Liver (tissue), 9 donors: ENCODE data around the gene ASB13. TPM values are rescaled to one million over a fixed set of nuclear protein-coding genes. Genes with fewer than 3 reads are reported as not detected.

Source experiments
- DNase-seq: peaks from one replicate; pipeline ENCODE4 v3.0.0-alpha.2; 2017; ENCODE audit warnings: low spot score
- H3K27ac ChIP-seq, 2 donors: one replicate each; pipeline ENCODE4 v1.7.0; 2013; ENCODE audit warnings: inconsistent platforms in 2 of 2, low read length in 2 of 2, control low read depth in 1 of 2, low read depth in 1 of 2, mild to moderate bottlenecking in 1 of 2
- H3K27me3 ChIP-seq, 4 donors: one replicate each; pipeline versions ENCODE4 v1.6.1 to v1.7.0; 2013; ENCODE audit warnings: low read length in 3 of 4, inconsistent platforms in 1 of 4, mild to moderate bottlenecking in 1 of 4, moderate library complexity in 1 of 4; ENCODE audit not compliant: control insufficient read depth in 4 of 4, insufficient read depth in 4 of 4
- H3K36me3 ChIP-seq, 4 donors: one replicate each; pipeline versions ENCODE4 v1.6.1 to v1.7.0; 2013; ENCODE audit warnings: low read length in 3 of 4, mild to moderate bottlenecking in 3 of 4, low read depth in 1 of 4, moderate library complexity in 1 of 4; ENCODE audit not compliant: control insufficient read depth in 4 of 4, insufficient read depth in 3 of 4
- H3K4me1 ChIP-seq, 4 donors: one replicate each; pipeline versions ENCODE4 v1.6.1 to v1.7.0; 2013; ENCODE audit warnings: low read length in 3 of 4, mild to moderate bottlenecking in 3 of 4, moderate library complexity in 1 of 4; ENCODE audit not compliant: control insufficient read depth in 4 of 4, insufficient read depth in 4 of 4
- H3K4me3 ChIP-seq, 3 donors: one replicate each; pipeline versions ENCODE4 v1.6.1 to v1.7.0; 2013; ENCODE audit warnings: low read length in 3 of 3, control low read depth in 1 of 3, low read depth in 1 of 3, mild to moderate bottlenecking in 1 of 3
- H3K9ac ChIP-seq, 2 donors: one replicate each; pipeline ENCODE4 v1.7.0; 2013; ENCODE audit warnings: low read length in 2 of 2, mild to moderate bottlenecking in 2 of 2, moderate library complexity in 2 of 2, control low read depth in 1 of 2, low read depth in 1 of 2
- H3K9me3 ChIP-seq, 4 donors: one replicate each; pipeline versions ENCODE4 v1.6.1 to v1.7.0; 2013; ENCODE audit warnings: low read length in 3 of 4; ENCODE audit not compliant: control insufficient read depth in 4 of 4
- EGR1 ChIP-seq, 2 donors: IDR thresholded peaks; 2 replicates each; pipeline ENCODE4 v1.6.1; 2016 to 2018; ENCODE audit warnings: antibody characterized with exemption in 2 of 2, low read depth in 2 of 2
- FOXA1 ChIP-seq: IDR thresholded peaks from 2 replicates; pipeline ENCODE4 v1.6.1; 2016; ENCODE audit warnings: antibody characterized with exemption
- FOXA2 ChIP-seq: IDR thresholded peaks from 2 replicates; pipeline ENCODE4 v1.6.1; 2016; ENCODE audit warnings: antibody characterized with exemption
- GABPA ChIP-seq, 2 donors: IDR thresholded peaks in 1 of 2; conservative IDR thresholded peaks in 1 of 2; 2 replicates each; pipeline ENCODE4 v1.6.1; 2016; ENCODE audit warnings: antibody characterized with exemption in 2 of 2, mild to moderate bottlenecking in 1 of 2, moderate library complexity in 1 of 2
- HNF4A ChIP-seq, 2 donors: conservative IDR thresholded peaks; 2 replicates each; pipeline ENCODE4 v1.6.1; 2016; ENCODE audit warnings: antibody characterized with exemption in 2 of 2, mild to moderate bottlenecking in 2 of 2
- JUND ChIP-seq, 2 donors: IDR thresholded peaks; 2 replicates each; pipeline ENCODE4 v1.6.1; 2016; ENCODE audit warnings: antibody characterized with exemption in 2 of 2
- NR2F2 ChIP-seq: IDR thresholded peaks from 2 replicates; pipeline ENCODE4 v1.6.1; 2016; ENCODE audit warnings: antibody characterized with exemption
- RAD21 ChIP-seq, 2 donors: IDR thresholded peaks; 2 replicates each; pipeline ENCODE4 v1.6.1; 2016; ENCODE audit warnings: antibody characterized with exemption in 2 of 2, mild to moderate bottlenecking in 2 of 2
- REST ChIP-seq: IDR thresholded peaks from 2 replicates; pipeline ENCODE4 v1.6.1; 2016; ENCODE audit warnings: antibody characterized with exemption, mild to moderate bottlenecking
- RXRA ChIP-seq, 2 donors: IDR thresholded peaks; 2 replicates each; pipeline ENCODE4 v1.6.1; 2017 to 2018; ENCODE audit warnings: antibody characterized with exemption in 2 of 2, mild to moderate bottlenecking in 1 of 2
- SP1 ChIP-seq: IDR thresholded peaks from 2 replicates; pipeline ENCODE4 v1.6.1; 2018; ENCODE audit warnings: antibody characterized with exemption, mild to moderate bottlenecking
- TAF1 ChIP-seq: conservative IDR thresholded peaks from 2 replicates; pipeline ENCODE4 v1.6.1; 2016; ENCODE audit warnings: antibody characterized with exemption, mild to moderate bottlenecking
- YY1 ChIP-seq: IDR thresholded peaks from 2 replicates; pipeline ENCODE4 v1.6.1; 2016; ENCODE audit warnings: antibody characterized with exemption, mild to moderate bottlenecking
- ZBTB33 ChIP-seq: IDR thresholded peaks from 2 replicates; pipeline ENCODE4 v1.6.1; 2016; ENCODE audit warnings: antibody characterized with exemption
- WGBS: extraction: QIAGEN DNeasy Blood & Tissue Kit; methylation state at CpG from one replicate; pipeline ENCODE4 v1.1.7; 2013; 5-methylcytosine and 5-hydroxymethylcytosine counted together
- polyA plus RNA-seq, 2 donors: library from polyadenylated mRNA; stranded (reverse) in 1 of 2; unstranded in 1 of 2; fragments of 200-250 nt in 1 of 2; fragments of >200 nt in 1 of 2; fragmentation: Nextera tagmentation in 1 of 2; extraction: Ambion mirVana in 1 of 2; gene quantifications; one replicate each; pipeline versions ENCODE4 v1.2.1 to v1.2.3, GENCODE V29; 2013 to 2015
- total RNA-seq, 2 donors: library from RNA; depleted of rRNA; stranded (reverse); fragments of >200 nt; gene quantifications; one replicate each; pipeline ENCODE4 v1.2.3, GENCODE V29; 2014
- TF ChIP-seq, protein P1 (sequence below): IDR thresholded peaks from 2 replicates; pipeline ENCODE4 v1.6.1; 2016; ENCODE audit warnings: antibody characterized with exemption
- TF ChIP-seq, protein P2 (sequence below): fragments of 150-350 bp; IDR thresholded peaks from 2 replicates; pipeline ENCODE4 v1.5.1; 2017; ENCODE audit warnings: improper control_type of control experiment, low read depth, low read length; ENCODE audit not compliant: missing input control
- donor health status: healthy.
- donor health status: healthy.
- donor health status: healthy.
- donor health status: healthy.
- donor health status: healthy.

Gene ASB13
- total and polyA plus RNA-seq, 4 donors, result 8.5 to 48.3 (median 42.5) TPM

GRCh38 chr10:5709865-5710264, 43.5 kb upstream of the ASB13 start:
- Histone ChIP-seq H3K9ac (no peak overlapping the region), H3K36me3 (no peaks in the 10 kb centered on the region), H3K4me3 (no peak overlapping the region), H3K27ac (no peak overlapping the region), H3K9me3 (no peaks in the 10 kb centered on the region), H3K27me3 (no peaks in the 10 kb centered on the region), H3K4me1 (peaks cover 0 to 10% (median 4%) of the 10 kb centered on the region in 4 donors)
- WGBS, result 85% methylated on average over 2 of the region's 2 CpGs
- TF ChIP-seq, protein P1, sequence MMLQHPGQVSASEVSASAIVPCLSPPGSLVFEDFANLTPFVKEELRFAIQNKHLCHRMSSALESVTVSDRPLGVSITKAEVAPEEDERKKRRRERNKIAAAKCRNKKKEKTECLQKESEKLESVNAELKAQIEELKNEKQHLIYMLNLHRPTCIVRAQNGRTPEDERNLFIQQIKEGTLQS, result no peak
- TF ChIP-seq GABPA (IDR thresholded peaks at IDR 0.05 in 1 of 2, conservative IDR thresholded peaks at IDR 0.05 in 1 of 2) (no peak), FOXA1 (no peak), FOXA2 (no peak)
- TF ChIP-seq, protein P2, sequence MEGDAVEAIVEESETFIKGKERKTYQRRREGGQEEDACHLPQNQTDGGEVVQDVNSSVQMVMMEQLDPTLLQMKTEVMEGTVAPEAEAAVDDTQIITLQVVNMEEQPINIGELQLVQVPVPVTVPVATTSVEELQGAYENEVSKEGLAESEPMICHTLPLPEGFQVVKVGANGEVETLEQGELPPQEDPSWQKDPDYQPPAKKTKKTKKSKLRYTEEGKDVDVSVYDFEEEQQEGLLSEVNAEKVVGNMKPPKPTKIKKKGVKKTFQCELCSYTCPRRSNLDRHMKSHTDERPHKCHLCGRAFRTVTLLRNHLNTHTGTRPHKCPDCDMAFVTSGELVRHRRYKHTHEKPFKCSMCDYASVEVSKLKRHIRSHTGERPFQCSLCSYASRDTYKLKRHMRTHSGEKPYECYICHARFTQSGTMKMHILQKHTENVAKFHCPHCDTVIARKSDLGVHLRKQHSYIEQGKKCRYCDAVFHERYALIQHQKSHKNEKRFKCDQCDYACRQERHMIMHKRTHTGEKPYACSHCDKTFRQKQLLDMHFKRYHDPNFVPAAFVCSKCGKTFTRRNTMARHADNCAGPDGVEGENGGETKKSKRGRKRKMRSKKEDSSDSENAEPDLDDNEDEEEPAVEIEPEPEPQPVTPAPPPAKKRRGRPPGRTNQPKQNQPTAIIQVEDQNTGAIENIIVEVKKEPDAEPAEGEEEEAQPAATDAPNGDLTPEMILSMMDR, result no peak
- DNase-seq, result no peak

DNA sequence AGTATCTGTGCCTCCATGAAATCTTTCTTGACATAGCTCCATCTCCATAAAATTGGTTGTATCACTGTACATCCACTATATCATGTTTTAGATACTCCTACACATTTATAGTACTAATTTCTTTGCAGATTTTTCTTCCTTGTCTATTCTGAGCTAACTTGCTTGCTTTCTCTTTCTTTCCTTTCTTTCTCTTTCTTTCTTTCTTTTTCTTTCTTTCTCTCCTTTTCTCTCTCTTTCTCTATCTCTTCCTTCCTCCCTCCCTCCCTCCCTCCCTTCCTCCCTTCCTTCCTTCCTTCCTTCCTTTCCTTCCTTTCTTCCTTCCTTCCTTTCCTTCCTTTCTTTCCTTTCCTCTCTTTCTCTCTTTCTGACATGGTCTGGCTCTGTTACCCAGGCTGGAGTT, 42.0 kb upstream of the ASB13 start:
- no peak overlapping the region for H3K9ac ChIP-seq
- peaks cover 0 to 10% (median 4%) of the 10 kb centered on the region in 4 donors for H3K4me1 ChIP-seq
- H3K27ac ChIP-seq, result no peak overlapping the region
- no peaks in the 10 kb centered on the region for H3K36me3 ChIP-seq
- no peaks in the 10 kb centered on the region for H3K27me3 ChIP-seq
- DNase-seq, result no peak
- no peak overlapping the region for H3K4me3 ChIP-seq
- no peak for TF ChIP-seq REST
- TF ChIP-seq RAD21 (IDR thresholded peaks at IDR 0.05), result no peak
- no peak for TF ChIP-seq HNF4A (conservative IDR thresholded peaks at IDR 0.05)
- TF ChIP-seq JUND (IDR thresholded peaks at IDR 0.05), result no peak
- TF ChIP-seq ZBTB33, result no peak
- no peaks in the 10 kb centered on the region for H3K9me3 ChIP-seq

GRCh38 chr10:5698062-5698461, 31.7 kb upstream of the ASB13 start:
- H3K4me1 ChIP-seq, result peaks cover 1 to 18% (median 9%) of the 10 kb centered on the region in 4 donors
- H3K27me3 ChIP-seq, result no peaks in the 10 kb centered on the region
- H3K9me3 ChIP-seq, result no peaks in the 10 kb centered on the region
- no peak overlapping the region for H3K4me3 ChIP-seq
- no peak overlapping the region for H3K27ac ChIP-seq
- no peak overlapping the region for H3K9ac ChIP-seq
- WGBS, result 96% methylated on average over 1 of the region's 1 CpG
- no peaks in the 10 kb centered on the region for H3K36me3 ChIP-seq
- no peak for DNase-seq
- TF ChIP-seq REST (no peak), FOXA2 (no peak), NR2F2 (no peak), JUND (IDR thresholded peaks at IDR 0.05) (no peak), RXRA (IDR thresholded peaks at IDR 0.05) (no peak), SP1 (no peak), HNF4A (conservative IDR thresholded peaks at IDR 0.05) (no peak), RAD21 (IDR thresholded peaks at IDR 0.05) (no peak), YY1 (no peak), EGR1 (IDR thresholded peaks at IDR 0.05; ENCODE audit: low read depth in 2 of 2) (no peak), TAF1 (no peak), GABPA (IDR thresholded peaks at IDR 0.05 in 1 of 2, conservative IDR thresholded peaks at IDR 0.05 in 1 of 2) (no peak)
